HepG2 (cell line): ENCODE measurements around the gene STK36. TPM values are rescaled to one million over a fixed set of nuclear protein-coding genes. Genes with fewer than 3 reads are reported as not detected.
A peak's percentile ranks its signal among the peaks of the same experiment; 100 is the strongest.

Experiments used
- ATM ChIP-seq: fragments of 450-650 bp; IDR thresholded peaks from 2 replicates; pipeline ENCODE4 v1.7.1; 2017; ENCODE audit warnings: mild to moderate bottlenecking, borderline replicate concordance
- FOXO1 ChIP-seq: sonication (generic); formaldehyde crosslinking; IDR thresholded peaks from 2 replicates; pipeline ENCODE4 v1.4.0; 2020; ENCODE audit warnings: missing genetic modification reagents
- MTF1 ChIP-seq: sonication (generic); formaldehyde crosslinking; IDR thresholded peaks from 2 replicates; pipeline ENCODE4 v1.5.0; 2020; ENCODE audit warnings: missing genetic modification reagents
- REST ChIP-seq, 2 experiments: IDR thresholded peaks; 2 replicates each; pipeline ENCODE4 v1.6.1; 2011 to 2012; ENCODE audit warnings: low read length in 2 of 2, borderline replicate concordance in 1 of 2, low read depth in 1 of 2, mild to moderate bottlenecking in 1 of 2, moderate library complexity in 1 of 2
- SOX13 ChIP-seq, 3 experiments: fragments of 450-650 bp in 1 of 3; sonication (generic) in 1 of 3; formaldehyde crosslinking in 1 of 3; IDR thresholded peaks in 2 of 3; conservative IDR thresholded peaks in 1 of 3; 2 replicates each; pipeline versions ENCODE4 v1.5.0 to v1.6.1; 2016 to 2020; ENCODE audit warnings: antibody characterized with exemption in 1 of 3, mild to moderate bottlenecking in 1 of 3, missing compliant biosample characterization in 1 of 3, missing genetic modification reagents in 1 of 3, moderate library complexity in 1 of 3
- SRF ChIP-seq: IDR thresholded peaks from 2 replicates; pipeline ENCODE4 v1.6.1; 2011; ENCODE audit warnings: mild to moderate bottlenecking, low read depth, low read length, moderate library complexity
- ZNF687 ChIP-seq: sonication (generic); formaldehyde crosslinking; IDR thresholded peaks from 2 replicates; pipeline ENCODE4 v1.5.1; 2020; ENCODE audit warnings: mild to moderate bottlenecking, missing genetic modification reagents, moderate library complexity
- ZNF780A ChIP-seq: sonication (generic); formaldehyde crosslinking; IDR thresholded peaks from 2 replicates; pipeline ENCODE4 v1.8.0; 2022; ENCODE audit warnings: mild to moderate bottlenecking, missing genetic modification reagents, moderate library complexity
- polyA plus RNA-seq, 8 experiments: library from polyadenylated mRNA; depleted of rRNA in 3 of 8; stranded (reverse) in 7 of 8; unstranded in 1 of 8; fragments of >200 nt; fragmentation: Illumina TruSeq in 4 of 8; extraction: Trizol in 4 of 8; gene quantifications; 2 replicates each; pipeline versions ENCODE4 v1.2.1 to v1.2.3, GENCODE V29; 2011 to 2016; ENCODE audit warnings: low read depth in 4 of 8, missing spikeins in 1 of 8, mixed read lengths in 1 of 8; ENCODE audit not compliant: insufficient read depth in 1 of 8
- total RNA-seq, 5 experiments: library from RNA; depleted of rRNA; stranded (reverse); fragments of >200 nt; fragmentation: Illumina TruSeq; extraction: Trizol; gene quantifications; 2 replicates each; pipeline ENCODE4 v1.2.3, GENCODE V29; 2016; ENCODE audit warnings: low read depth in 1 of 5
- TF ChIP-seq, protein P1 (sequence below): sonication (generic); formaldehyde crosslinking; IDR thresholded peaks from one replicate; pipeline ENCODE4 v1.5.1; 2020; ENCODE audit warnings: mild to moderate bottlenecking, missing genetic modification reagents; ENCODE audit errors: not compliant biosample characterization

The STK36 gene
- total and polyA plus RNA-seq, 2 of the 13 experiments (the other 11 are each of a cell fraction or from before 2014, with no cell fraction given) = 45.9 to 83.5 TPM

DNA sequence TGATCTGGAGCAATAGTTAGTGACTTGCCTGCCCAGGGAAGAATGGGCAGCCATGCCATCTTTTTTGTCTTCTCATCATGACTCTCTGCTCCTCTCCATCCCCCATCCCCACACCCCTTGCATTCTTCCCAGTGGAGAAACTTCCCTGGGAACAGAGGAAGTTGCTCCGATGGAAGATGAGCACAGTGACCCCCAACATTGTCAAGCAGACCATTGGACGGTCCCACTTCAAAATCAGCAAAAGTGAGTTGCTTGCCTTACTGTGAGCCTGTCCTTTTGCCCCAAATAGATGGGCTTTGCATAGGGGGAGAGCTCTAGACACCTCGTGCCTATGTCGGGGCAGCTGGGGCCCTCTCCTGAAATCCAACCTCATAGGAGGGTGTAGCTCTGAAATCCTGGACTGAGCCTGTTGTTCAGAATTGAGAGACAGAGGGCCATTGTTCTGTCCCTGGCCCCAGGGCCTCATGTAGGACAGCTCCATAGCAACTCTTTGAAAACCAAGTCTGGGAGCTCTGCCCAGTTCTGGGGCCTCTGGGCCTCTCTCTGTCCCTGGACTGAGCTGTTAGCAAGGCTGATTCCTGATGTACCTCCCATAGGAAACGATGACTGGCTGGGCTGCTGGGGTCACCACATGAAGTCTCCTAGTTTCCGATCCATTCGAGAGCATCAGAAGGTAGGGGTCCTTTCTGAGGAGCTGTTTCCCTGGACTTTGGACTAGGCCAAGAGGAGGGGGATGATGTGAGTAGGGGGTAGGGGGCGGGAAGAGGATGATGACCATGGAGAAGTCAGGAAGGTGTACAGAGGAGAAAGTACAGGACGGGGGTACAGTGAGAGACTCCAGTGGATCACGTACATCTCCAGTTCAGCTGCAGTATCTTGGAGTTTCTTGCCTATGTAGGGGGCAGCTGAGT, 73.9 kb downstream of the STK36 start (continued):
- TF ChIP-seq REST (IDR thresholded peaks at IDR 0.05; ENCODE audit: borderline replicate concordance in 1 of 2, low read depth in 1 of 2, low read length in 2 of 2) (peak in 1 of 2 experiments; percentile 42; a peak in 1 of 4 replicates), MTF1 (no peak), ZNF780A (CRISPR knock-in tag) (no peak), ATM (no peak), FOXO1 (CRISPR knock-in tag) (peak; percentile 72; the same call in 1 of the 2 replicates), SRF (no peak), ZNF687 (CRISPR knock-in tag) (peak; percentile 84), SOX13 (IDR thresholded peaks at IDR 0.05) (peak; percentile 88), SOX13 (CRISPR knock-in tag; conservative IDR thresholded peaks at IDR 0.05 in 1 of 2, IDR thresholded peaks at IDR 0.05 in 1 of 2) (peak in 1 of 2 experiments; percentile 96; a peak in 2 of 4 replicates)
- TF ChIP-seq, protein P1, sequence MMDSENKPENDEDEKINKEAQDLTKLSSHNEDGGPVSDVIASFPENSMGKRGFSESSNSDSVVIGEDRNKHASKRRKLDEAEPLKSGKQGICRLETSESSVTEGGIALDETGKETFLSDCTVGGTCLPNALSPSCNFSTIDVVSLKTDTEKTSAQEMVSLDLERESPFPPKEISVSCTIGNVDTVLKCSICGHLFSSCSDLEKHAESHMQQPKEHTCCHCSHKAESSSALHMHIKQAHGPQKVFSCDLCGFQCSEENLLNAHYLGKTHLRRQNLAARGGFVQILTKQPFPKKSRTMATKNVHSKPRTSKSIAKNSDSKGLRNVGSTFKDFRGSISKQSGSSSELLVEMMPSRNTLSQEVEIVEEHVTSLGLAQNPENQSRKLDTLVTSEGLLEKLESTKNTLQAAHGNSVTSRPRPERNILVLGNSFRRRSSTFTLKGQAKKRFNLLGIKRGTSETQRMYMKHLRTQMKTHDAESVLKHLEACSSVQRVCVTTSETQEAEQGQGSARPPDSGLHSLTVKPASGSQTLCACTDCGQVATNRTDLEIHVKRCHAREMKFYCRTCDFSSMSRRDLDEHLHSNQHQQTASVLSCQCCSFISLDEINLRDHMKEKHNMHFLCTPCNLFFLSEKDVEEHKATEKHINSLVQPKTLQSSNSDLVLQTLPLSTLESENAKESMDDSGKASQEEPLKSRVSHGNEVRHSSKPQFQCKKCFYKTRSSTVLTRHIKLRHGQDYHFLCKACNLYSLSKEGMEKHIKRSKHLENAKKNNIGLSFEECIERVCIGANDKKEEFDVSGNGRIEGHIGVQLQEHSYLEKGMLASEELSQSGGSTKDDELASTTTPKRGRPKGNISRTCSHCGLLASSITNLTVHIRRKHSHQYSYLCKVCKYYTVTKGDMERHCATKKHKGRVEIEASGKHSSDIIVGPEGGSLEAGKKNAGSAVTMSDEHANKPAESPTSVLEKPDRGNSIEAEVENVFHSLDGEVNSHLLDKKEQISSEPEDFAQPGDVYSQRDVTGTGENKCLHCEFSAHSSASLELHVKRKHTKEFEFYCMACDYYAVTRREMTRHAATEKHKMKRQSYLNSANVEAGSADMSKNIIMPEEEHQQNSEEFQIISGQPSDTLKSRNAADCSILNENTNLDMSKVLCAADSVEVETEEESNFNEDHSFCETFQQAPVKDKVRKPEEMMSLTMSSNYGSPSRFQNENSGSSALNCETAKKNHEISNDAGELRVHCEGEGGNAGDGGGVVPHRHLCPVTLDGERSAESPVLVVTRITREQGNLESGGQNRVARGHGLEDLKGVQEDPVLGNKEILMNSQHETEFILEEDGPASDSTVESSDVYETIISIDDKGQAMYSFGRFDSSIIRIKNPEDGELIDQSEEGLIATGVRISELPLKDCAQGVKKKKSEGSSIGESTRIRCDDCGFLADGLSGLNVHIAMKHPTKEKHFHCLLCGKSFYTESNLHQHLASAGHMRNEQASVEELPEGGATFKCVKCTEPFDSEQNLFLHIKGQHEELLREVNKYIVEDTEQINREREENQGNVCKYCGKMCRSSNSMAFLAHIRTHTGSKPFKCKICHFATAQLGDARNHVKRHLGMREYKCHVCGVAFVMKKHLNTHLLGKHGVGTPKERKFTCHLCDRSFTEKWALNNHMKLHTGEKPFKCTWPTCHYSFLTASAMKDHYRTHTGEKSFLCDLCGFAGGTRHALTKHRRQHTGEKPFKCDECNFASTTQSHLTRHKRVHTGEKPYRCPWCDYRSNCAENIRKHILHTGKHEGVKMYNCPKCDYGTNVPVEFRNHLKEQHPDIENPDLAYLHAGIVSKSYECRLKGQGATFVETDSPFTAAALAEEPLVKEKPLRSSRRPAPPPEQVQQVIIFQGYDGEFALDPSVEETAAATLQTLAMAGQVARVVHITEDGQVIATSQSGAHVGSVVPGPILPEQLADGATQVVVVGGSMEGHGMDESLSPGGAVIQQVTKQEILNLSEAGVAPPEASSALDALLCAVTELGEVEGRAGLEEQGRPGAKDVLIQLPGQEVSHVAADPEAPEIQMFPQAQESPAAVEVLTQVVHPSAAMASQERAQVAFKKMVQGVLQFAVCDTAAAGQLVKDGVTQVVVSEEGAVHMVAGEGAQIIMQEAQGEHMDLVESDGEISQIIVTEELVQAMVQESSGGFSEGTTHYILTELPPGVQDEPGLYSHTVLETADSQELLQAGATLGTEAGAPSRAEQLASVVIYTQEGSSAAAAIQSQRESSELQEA = no peak
